GM19467 (cell line): Measurements from ENCODE around the gene SMAD5.
A peak's percentile ranks its signal among the peaks of the same experiment; 100 is the strongest.

Experiments
- ATAC-seq: cut with Tn5 transposase; IDR thresholded peaks from one replicate; pipeline ENCODE4 v1.9.1; 2021; ENCODE audit warnings: mild to moderate bottlenecking, moderate library complexity; ENCODE audit not compliant: unreplicated experiment

The SMAD5 gene

GRCh38 chr5:136132557-136133221 is at the start of gene SMAD5:
SMAD5 (plus strand) TSS chr5:136132845; CDS start chr5:136153761, 20,916 bp downstream.
- peak; percentile 91 for ATAC-seq

GRCh38 chr5:136084698-136085097 is 47.9 kb upstream of the SMAD5 start:
- no peak for ATAC-seq

GRCh38 chr5:136086783-136087566 is 45.7 kb upstream of the SMAD5 start:
- ATAC-seq = no peak

GRCh38 chr5:136087961-136088871 is 44.4 kb upstream of the SMAD5 start:
- ATAC-seq = no peak

- no peak for ATAC-seq
Observed at GRCh38 chr5:136089791-136090190, 42.9 kb upstream of the SMAD5 start.

GRCh38 chr5:136090319-136090718 is 42.3 kb upstream of the SMAD5 start:
- ATAC-seq = no peak

- ATAC-seq = no peak
Observed at GRCh38 chr5:136094189-136094912, 38.3 kb upstream of the SMAD5 start.

- no peak for ATAC-seq
Observed at GRCh38 chr5:136094913-136095641, 37.6 kb upstream of the SMAD5 start.

GRCh38 chr5:136098176-136098575 is 34.5 kb upstream of the SMAD5 start:
- ATAC-seq = no peak

- no peak for ATAC-seq
Observed at GRCh38 chr5:136099870-136100269, 32.8 kb upstream of the SMAD5 start.

- ATAC-seq = no peak
Observed at GRCh38 chr5:136101884-136102283, 30.8 kb upstream of the SMAD5 start.

- peak; percentile 80 for ATAC-seq
Observed at GRCh38 chr5:136103118-136103517, 29.5 kb upstream of the SMAD5 start.

GRCh38 chr5:136104306-136104965 is 28.2 kb upstream of the SMAD5 start:
- ATAC-seq = no peak

GRCh38 chr5:136106351-136107031 is 26.2 kb upstream of the SMAD5 start:
- no peak for ATAC-seq

GRCh38 chr5:136108180-136108611 is 24.4 kb upstream of the SMAD5 start:
- ATAC-seq = peak; percentile 49

GRCh38 chr5:136108766-136109165 is 23.9 kb upstream of the SMAD5 start:
- ATAC-seq = no peak

- no peak for ATAC-seq
Observed at GRCh38 chr5:136109453-136110135, 23.1 kb upstream of the SMAD5 start.

- no peak for ATAC-seq
Observed at GRCh38 chr5:136113606-136114005, 19.0 kb upstream of the SMAD5 start.
